Breast epithelium (tissue), 3 donors: ENCODE measurements around the gene ST14.

Experiments used
- CTCF ChIP-seq, 3 donors: fragments of 450-650 bp; IDR thresholded peaks; one replicate each; pipeline ENCODE4 v1.5.1; 2016 to 2017; ENCODE audit warnings: antibody characterized with exemption in 3 of 3, mild to moderate bottlenecking in 3 of 3, moderate library complexity in 3 of 3
- POLR2A ChIP-seq: fragments of 450-650 bp; IDR thresholded peaks from one replicate; pipeline ENCODE4 v1.6.1; 2016; ENCODE audit warnings: antibody characterized with exemption, mild to moderate bottlenecking, moderate library complexity
- POLR2AphosphoS5 ChIP-seq, 3 donors: sonication (generic); formaldehyde crosslinking; IDR thresholded peaks; one replicate each; pipeline ENCODE4 v1.6.1; 2017; ENCODE audit warnings: antibody characterized with exemption in 3 of 3

- TF ChIP-seq POLR2A = no peak
- TF ChIP-seq CTCF (IDR thresholded peaks at IDR 0.05) = no peak
- no peak for TF ChIP-seq POLR2AphosphoS5 (IDR thresholded peaks at IDR 0.05)
These were observed 8.5 kb downstream of the ST14 start for GRCh38 chr11:130168105-130168504.
